Vagina (tissue), 2 donors: ENCODE results near the gene ACIN1. TPM values are rescaled to one million over a fixed set of nuclear protein-coding genes. Genes with fewer than 3 reads are reported as not detected.

ENCODE experiments used
- DNase-seq, 2 donors: peaks; one replicate each; pipeline ENCODE4 v3.0.0-alpha.2; 2017; ENCODE audit errors: extremely low spot score in 2 of 2
- H3K27ac ChIP-seq: fragments of 200-600 bp; sonication (generic); one replicate; pipeline ENCODE4 v1.5.1; 2019
- H3K27me3 ChIP-seq: fragments of 200-600 bp; sonication (generic); one replicate; pipeline ENCODE4 v1.5.1; 2019
- H3K36me3 ChIP-seq, 2 donors: fragments of 200-600 bp; sonication (generic); one replicate each; pipeline ENCODE4 v1.5.1; 2017 to 2019
- H3K4me1 ChIP-seq: fragments of 200-600 bp; sonication (generic); one replicate; pipeline ENCODE4 v1.5.1; 2019
- H3K4me3 ChIP-seq, 2 donors: fragments of 200-600 bp; sonication (generic); 1 replicate in 1 of 2; 2 replicates in 1 of 2; pipeline ENCODE4 v1.5.1; 2016 to 2019
- H3K9me3 ChIP-seq: fragments of 200-600 bp; sonication (generic); one replicate; pipeline ENCODE4 v1.5.1; 2019
- POLR2A ChIP-seq, 2 donors: fragments of 450-650 bp; IDR thresholded peaks; one replicate each; pipeline ENCODE4 v1.6.1; 2017; ENCODE audit warnings: antibody characterized with exemption in 2 of 2, mild to moderate bottlenecking in 2 of 2, moderate library complexity in 2 of 2
- POLR2AphosphoS5 ChIP-seq, 2 donors: sonication (generic); formaldehyde crosslinking; IDR thresholded peaks; one replicate each; pipeline ENCODE4 v1.9.0; 2017; ENCODE audit warnings: antibody characterized with exemption in 2 of 2, mild to moderate bottlenecking in 2 of 2, low read depth in 1 of 2; ENCODE audit not compliant: insufficient read depth in 1 of 2
- intact Hi-C: fragments of 100-400 bp; cut with DNase I; formaldehyde crosslinking; loops from one replicate; pipeline ENCODE4 v1.15.1; 2023
- total RNA-seq: library from RNA; depleted of rRNA; stranded (reverse); fragments of >200 nt; gene quantifications from one replicate; pipeline ENCODE4 v1.2.3, GENCODE V29; 2016
- TF ChIP-seq, protein P1 (sequence below), 3 experiments: fragments of 450-650 bp in 2 of 3; fragments of 200-600 bp in 1 of 3; sonication (generic) in 1 of 3; IDR thresholded peaks; one replicate each; pipeline ENCODE4 v1.5.1; 2017 to 2019; ENCODE audit warnings: antibody characterized with exemption in 3 of 3, mild to moderate bottlenecking in 2 of 3, moderate library complexity in 2 of 3

The ACIN1 gene
- total RNA-seq, 1 donor from 2014 or later: 121 TPM

- no peaks in the 10 kb centered on the region for H3K27me3 ChIP-seq
- H3K4me3 ChIP-seq: no peak overlapping the region
- H3K4me1 ChIP-seq: peaks cover 24% of the 10 kb centered on the region
- DNase-seq: no peak
- H3K36me3 ChIP-seq: peaks cover 3 to 65% of the 10 kb centered on the region in 2 donors
- intact Hi-C loops: no loop called here
- H3K9me3 ChIP-seq: no peaks in the 10 kb centered on the region
- TF ChIP-seq, protein P1, sequence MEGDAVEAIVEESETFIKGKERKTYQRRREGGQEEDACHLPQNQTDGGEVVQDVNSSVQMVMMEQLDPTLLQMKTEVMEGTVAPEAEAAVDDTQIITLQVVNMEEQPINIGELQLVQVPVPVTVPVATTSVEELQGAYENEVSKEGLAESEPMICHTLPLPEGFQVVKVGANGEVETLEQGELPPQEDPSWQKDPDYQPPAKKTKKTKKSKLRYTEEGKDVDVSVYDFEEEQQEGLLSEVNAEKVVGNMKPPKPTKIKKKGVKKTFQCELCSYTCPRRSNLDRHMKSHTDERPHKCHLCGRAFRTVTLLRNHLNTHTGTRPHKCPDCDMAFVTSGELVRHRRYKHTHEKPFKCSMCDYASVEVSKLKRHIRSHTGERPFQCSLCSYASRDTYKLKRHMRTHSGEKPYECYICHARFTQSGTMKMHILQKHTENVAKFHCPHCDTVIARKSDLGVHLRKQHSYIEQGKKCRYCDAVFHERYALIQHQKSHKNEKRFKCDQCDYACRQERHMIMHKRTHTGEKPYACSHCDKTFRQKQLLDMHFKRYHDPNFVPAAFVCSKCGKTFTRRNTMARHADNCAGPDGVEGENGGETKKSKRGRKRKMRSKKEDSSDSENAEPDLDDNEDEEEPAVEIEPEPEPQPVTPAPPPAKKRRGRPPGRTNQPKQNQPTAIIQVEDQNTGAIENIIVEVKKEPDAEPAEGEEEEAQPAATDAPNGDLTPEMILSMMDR (IDR thresholded peaks at IDR 0.05): no peak
- TF ChIP-seq POLR2A (IDR thresholded peaks at IDR 0.05) (no peak), POLR2AphosphoS5 (IDR thresholded peaks at IDR 0.05; ENCODE audit: insufficient read depth in 1 of 2, low read depth in 1 of 2) (no peak)
- no peak overlapping the region for H3K27ac ChIP-seq
Measured at GRCh38 chr14:23090254-23090636, 4.7 kb downstream of the ACIN1 start.

GRCh38 chr14:23089498-23090253 lies 5.3 kb downstream of the ACIN1 start:
- no peak for TF ChIP-seq POLR2A (IDR thresholded peaks at IDR 0.05)
- TF ChIP-seq, protein P1 (IDR thresholded peaks at IDR 0.05): no peak
- TF ChIP-seq POLR2AphosphoS5 (IDR thresholded peaks at IDR 0.05; ENCODE audit: insufficient read depth in 1 of 2, low read depth in 1 of 2): no peak
- H3K9me3 ChIP-seq: no peaks in the 10 kb centered on the region
- no peak overlapping the region for H3K4me3 ChIP-seq
- peak; percentile 61 to 79 for DNase-seq
- H3K4me1 ChIP-seq: peaks cover 24% of the 10 kb centered on the region
- H3K27ac ChIP-seq: no peak overlapping the region
- H3K27me3 ChIP-seq: no peaks in the 10 kb centered on the region
- intact Hi-C loops: no loop called here
- peaks cover 3 to 70% of the 10 kb centered on the region in 2 donors for H3K36me3 ChIP-seq

DNA sequence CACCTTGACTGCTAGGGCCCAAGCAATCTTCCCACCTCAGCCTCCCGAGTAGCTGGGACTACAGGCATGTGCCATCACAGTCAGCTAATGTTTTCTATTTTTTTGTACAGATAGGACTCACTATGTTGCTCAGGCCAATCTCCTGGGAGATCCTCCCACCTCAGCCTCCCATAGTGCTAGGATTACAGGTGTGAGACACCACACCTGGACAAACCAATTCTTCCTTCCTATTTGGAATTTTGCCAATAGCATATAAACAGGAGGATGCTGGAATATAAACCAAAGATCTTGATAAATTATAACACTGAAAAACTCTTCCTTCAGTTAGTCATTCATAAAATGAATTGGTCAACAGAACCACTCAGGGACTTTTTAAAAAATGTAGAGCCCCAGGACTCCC lies 8.4 kb downstream of the ACIN1 start:
- H3K4me3 ChIP-seq: no peak overlapping the region
- H3K27ac ChIP-seq: no peak overlapping the region
- H3K27me3 ChIP-seq: no peaks in the 10 kb centered on the region
- no peaks in the 10 kb centered on the region for H3K9me3 ChIP-seq
- DNase-seq: peak; percentile 8 to 14
- TF ChIP-seq POLR2A (IDR thresholded peaks at IDR 0.05) (no peak), POLR2AphosphoS5 (IDR thresholded peaks at IDR 0.05; ENCODE audit: insufficient read depth in 1 of 2, low read depth in 1 of 2) (no peak)
- TF ChIP-seq, protein P1 (IDR thresholded peaks at IDR 0.05): no peak
- H3K4me1 ChIP-seq: no peaks in the 10 kb centered on the region
- intact Hi-C loops: no loop called here
- peaks cover 3 to 85% of the 10 kb centered on the region in 2 donors for H3K36me3 ChIP-seq

DNA sequence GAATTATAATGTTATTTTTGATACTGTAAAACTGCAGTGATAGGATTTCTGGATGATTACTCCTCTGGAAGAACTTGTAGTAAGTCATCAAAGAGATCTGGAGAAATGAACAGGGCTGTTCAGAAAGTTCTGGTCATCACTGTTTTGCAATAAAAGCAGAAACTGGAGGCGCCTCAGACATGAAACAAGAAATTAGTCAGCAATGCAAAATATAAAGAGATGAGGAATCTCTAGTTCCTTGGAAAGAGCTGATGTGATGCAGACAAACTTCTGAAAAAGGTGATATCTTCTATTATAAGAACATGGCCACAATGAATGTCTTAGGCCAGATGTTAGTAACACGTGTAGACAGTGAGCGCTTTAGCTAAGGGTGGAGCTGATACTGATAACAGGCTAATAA lies 9.5 kb downstream of the ACIN1 start:
- H3K4me1 ChIP-seq: no peaks in the 10 kb centered on the region
- no peaks in the 10 kb centered on the region for H3K27me3 ChIP-seq
- H3K27ac ChIP-seq: peak overlapping the region; percentile 27
- intact Hi-C loops: no loop called here
- no peak for TF ChIP-seq POLR2A (IDR thresholded peaks at IDR 0.05)
- TF ChIP-seq, protein P1 (IDR thresholded peaks at IDR 0.05): no peak
- H3K36me3 ChIP-seq: peaks cover 3 to 95% of the 10 kb centered on the region in 2 donors
- no peaks in the 10 kb centered on the region for H3K9me3 ChIP-seq
- H3K4me3 ChIP-seq: no peak overlapping the region
- DNase-seq: no peak

DNA sequence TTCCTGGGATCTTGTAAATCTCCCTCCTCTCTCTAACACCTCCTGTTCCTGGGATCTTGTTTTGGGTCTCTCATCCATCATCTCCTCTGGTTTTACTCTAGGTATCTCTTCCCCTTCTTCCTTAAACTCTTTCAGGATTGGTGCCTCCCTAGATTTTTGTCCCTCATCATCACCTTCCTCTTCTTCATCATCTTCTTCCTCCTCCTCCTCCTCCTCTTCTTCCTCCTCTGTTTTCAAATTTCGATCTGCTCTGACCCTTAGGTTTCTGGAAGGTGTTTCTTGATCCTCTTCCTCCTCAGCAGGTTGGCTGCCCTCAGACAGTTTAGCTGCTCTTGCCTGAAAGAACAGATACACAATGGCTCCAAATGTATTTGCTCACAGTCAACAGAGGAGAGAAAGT lies 14.5 kb downstream of the ACIN1 start:
- H3K27me3 ChIP-seq: no peaks in the 10 kb centered on the region
- peaks cover 31% of the 10 kb centered on the region for H3K4me1 ChIP-seq
- H3K36me3 ChIP-seq: peaks cover 3 to 93% of the 10 kb centered on the region in 2 donors
- no peak for TF ChIP-seq POLR2A (IDR thresholded peaks at IDR 0.05)
- TF ChIP-seq, protein P1 (IDR thresholded peaks at IDR 0.05): no peak
- TF ChIP-seq POLR2AphosphoS5 (IDR thresholded peaks at IDR 0.05; ENCODE audit: insufficient read depth in 1 of 2, low read depth in 1 of 2): no peak
- no peaks in the 10 kb centered on the region for H3K9me3 ChIP-seq
- intact Hi-C loops: no loop called here
- H3K27ac ChIP-seq: peak overlapping the region; percentile 72
- H3K4me3 ChIP-seq: no peak overlapping the region
- DNase-seq: no peak
